Loucy (cell line): Measurements from ENCODE around the gene LRRC26.

ENCODE experiments used
- H2AFZ ChIP-seq: fragments of 200-600 bp; sonication (generic); 2 replicates; pipeline ENCODE4 v1.6.0; 2016; ENCODE audit warnings: antibody characterized with exemption, mild to moderate bottlenecking, low read length, moderate library complexity
- H3F3A ChIP-seq: fragments of 200-600 bp; 2 replicates; pipeline ENCODE4 v1.6.0; 2016; ENCODE audit warnings: antibody characterized with exemption, low read depth, mild to moderate bottlenecking
- H3K27me3 ChIP-seq: fragments of 200-600 bp; sonication (generic); 2 replicates; pipeline ENCODE4 v1.6.1; 2014; ENCODE audit warnings: low read length, mild to moderate bottlenecking; ENCODE audit not compliant: insufficient read depth, poor library complexity, severe bottlenecking
- H3K36me3 ChIP-seq: fragments of 200-600 bp; sonication (generic); 2 replicates; pipeline ENCODE4 v1.6.1; 2016; ENCODE audit warnings: low read length; ENCODE audit not compliant: insufficient read depth
- H3K4me1 ChIP-seq: fragments of 200-600 bp; sonication (generic); 2 replicates; pipeline ENCODE4 v1.5.1; 2014; ENCODE audit warnings: low read length, mild to moderate bottlenecking; ENCODE audit not compliant: insufficient read depth, poor library complexity, severe bottlenecking
- H3K4me2 ChIP-seq: fragments of 200-600 bp; sonication (generic); 2 replicates; pipeline ENCODE4 v1.6.0; 2014; ENCODE audit warnings: antibody characterized with exemption, low read length, low read depth, mild to moderate bottlenecking; ENCODE audit not compliant: poor library complexity, severe bottlenecking
- H3K4me3 ChIP-seq: fragments of 200-600 bp; sonication (generic); 2 replicates; pipeline ENCODE4 v1.5.1; 2014; ENCODE audit warnings: low read length, mild to moderate bottlenecking, mixed read lengths; ENCODE audit not compliant: poor library complexity, severe bottlenecking
- H3K79me2 ChIP-seq: fragments of 200-600 bp; sonication (generic); 2 replicates; pipeline ENCODE4 v1.6.1; 2014; ENCODE audit warnings: low read length; ENCODE audit not compliant: insufficient read depth
- H3K9ac ChIP-seq: fragments of 200-600 bp; sonication (generic); 2 replicates; pipeline ENCODE4 v1.6.0; 2014; ENCODE audit warnings: mild to moderate bottlenecking, low read depth, low read length, moderate library complexity; ENCODE audit not compliant: poor library complexity, severe bottlenecking
- H3K9me2 ChIP-seq: fragments of 200-600 bp; sonication (generic); replicated peaks from 2 replicates; pipeline ENCODE4 v1.6.1; 2016; ENCODE audit warnings: low read depth, low read length, mixed read lengths
- H3K9me3 ChIP-seq: fragments of 200-600 bp; sonication (generic); 2 replicates; pipeline ENCODE4 v1.6.1; 2014; ENCODE audit warnings: mild to moderate bottlenecking, antibody characterized with exemption, low read length, low read depth; ENCODE audit not compliant: insufficient read depth
- H4K20me1 ChIP-seq: fragments of 200-600 bp; sonication (generic); 2 replicates; pipeline ENCODE4 v1.6.0; 2014; ENCODE audit warnings: antibody characterized with exemption, low read length, mild to moderate bottlenecking; ENCODE audit not compliant: insufficient read depth, poor library complexity, severe bottlenecking
- EZH2phosphoT487 ChIP-seq: fragments of 200-600 bp; IDR thresholded peaks from 2 replicates; pipeline ENCODE4 v1.6.1; 2018; ENCODE audit warnings: antibody characterized with exemption, mild to moderate bottlenecking, moderate library complexity, borderline replicate concordance
- TF ChIP-seq, protein P1 (sequence below): fragments of 200-600 bp; sonication (generic); conservative IDR thresholded peaks from 2 replicates; pipeline ENCODE4 v1.5.1; 2014; ENCODE audit warnings: mild to moderate bottlenecking, antibody characterized with exemption, low read length

The LRRC26 gene

DNA sequence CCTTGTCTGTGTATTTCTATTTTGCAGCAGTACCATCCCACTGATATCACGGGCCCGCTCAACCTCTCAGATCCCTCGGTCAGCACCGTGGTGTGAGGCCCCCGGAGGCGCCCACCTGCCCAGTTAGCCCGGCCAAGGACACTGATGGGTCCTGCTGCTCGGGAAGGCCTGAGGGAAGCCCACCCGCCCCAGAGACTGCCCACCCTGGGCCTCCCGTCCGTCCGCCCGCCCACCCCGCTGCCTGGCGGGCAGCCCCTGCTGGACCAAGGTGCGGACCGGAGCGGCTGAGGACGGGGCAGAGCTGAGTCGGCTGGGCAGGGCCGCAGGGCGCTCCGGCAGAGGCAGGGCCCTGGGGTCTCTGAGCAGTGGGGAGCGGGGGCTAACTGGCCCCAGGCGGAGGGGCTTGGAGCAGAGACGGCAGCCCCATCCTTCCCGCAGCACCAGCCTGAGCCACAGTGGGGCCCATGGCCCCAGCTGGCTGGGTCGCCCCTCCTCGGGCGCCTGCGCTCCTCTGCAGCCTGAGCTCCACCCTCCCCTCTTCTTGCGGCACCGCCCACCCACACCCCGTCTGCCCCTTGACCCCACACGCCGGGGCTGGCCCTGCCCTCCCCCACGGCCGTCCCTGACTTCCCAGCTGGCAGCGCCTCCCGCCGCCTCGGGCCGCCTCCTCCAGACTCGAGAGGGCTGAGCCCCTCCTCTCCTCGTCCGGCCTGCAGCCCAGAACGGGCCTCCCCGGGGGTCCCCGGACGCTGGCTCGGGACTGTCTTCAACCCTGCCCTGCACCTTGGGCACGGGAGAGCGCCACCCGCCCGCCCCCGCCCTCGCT, 1.9 kb downstream of the LRRC26 start:
- peaks cover 8% of the 10 kb centered on the region for H3K4me1 ChIP-seq
- no peaks in the 10 kb centered on the region for H3K9me2 ChIP-seq
- peak overlapping the region; percentile 38 for H3K4me3 ChIP-seq
- H3K27me3 ChIP-seq = peaks cover 20% of the 10 kb centered on the region
- H3F3A ChIP-seq = no peaks in the 10 kb centered on the region
- H3K9me3 ChIP-seq = no peaks in the 10 kb centered on the region
- TF ChIP-seq, protein P1, sequence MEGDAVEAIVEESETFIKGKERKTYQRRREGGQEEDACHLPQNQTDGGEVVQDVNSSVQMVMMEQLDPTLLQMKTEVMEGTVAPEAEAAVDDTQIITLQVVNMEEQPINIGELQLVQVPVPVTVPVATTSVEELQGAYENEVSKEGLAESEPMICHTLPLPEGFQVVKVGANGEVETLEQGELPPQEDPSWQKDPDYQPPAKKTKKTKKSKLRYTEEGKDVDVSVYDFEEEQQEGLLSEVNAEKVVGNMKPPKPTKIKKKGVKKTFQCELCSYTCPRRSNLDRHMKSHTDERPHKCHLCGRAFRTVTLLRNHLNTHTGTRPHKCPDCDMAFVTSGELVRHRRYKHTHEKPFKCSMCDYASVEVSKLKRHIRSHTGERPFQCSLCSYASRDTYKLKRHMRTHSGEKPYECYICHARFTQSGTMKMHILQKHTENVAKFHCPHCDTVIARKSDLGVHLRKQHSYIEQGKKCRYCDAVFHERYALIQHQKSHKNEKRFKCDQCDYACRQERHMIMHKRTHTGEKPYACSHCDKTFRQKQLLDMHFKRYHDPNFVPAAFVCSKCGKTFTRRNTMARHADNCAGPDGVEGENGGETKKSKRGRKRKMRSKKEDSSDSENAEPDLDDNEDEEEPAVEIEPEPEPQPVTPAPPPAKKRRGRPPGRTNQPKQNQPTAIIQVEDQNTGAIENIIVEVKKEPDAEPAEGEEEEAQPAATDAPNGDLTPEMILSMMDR = no peak
- TF ChIP-seq EZH2phosphoT487 = no peak
- no peak overlapping the region for H3K9ac ChIP-seq
- H3K36me3 ChIP-seq = no peaks in the 10 kb centered on the region
- no peaks in the 10 kb centered on the region for H4K20me1 ChIP-seq
- no peaks in the 10 kb centered on the region for H3K79me2 ChIP-seq
- H3K4me2 ChIP-seq = peak overlapping the region; percentile 44
- H2AFZ ChIP-seq = no peak overlapping the region; the same call in 1 of the 2 replicates

DNA sequence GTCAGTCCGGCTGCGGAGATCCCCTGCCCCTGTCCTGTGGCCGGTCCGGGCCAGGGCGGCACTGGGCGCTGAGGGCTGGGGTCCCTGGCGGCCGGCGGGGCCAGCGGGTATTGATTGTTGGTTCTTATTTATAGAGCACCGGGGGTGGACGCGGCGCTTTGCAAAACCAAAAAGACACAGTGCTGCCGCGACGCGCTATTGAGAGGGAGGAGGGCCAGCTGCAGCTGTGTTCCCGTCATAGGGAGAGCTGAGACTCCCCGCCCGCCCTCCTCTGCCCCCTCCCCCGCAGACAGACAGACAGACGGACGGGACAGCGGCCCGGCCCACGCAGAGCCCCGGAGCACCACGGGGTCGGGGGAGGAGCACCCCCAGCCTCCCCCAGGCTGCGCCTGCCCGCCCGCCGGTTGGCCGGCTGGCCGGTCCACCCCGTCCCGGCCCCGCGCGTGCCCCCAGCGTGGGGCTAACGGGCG, 2.5 kb downstream of the LRRC26 start:
- H3K36me3 ChIP-seq = no peaks in the 10 kb centered on the region
- H3K4me2 ChIP-seq = no peak overlapping the region
- peaks cover 20% of the 10 kb centered on the region for H3K27me3 ChIP-seq
- H4K20me1 ChIP-seq = no peaks in the 10 kb centered on the region
- peaks cover 8% of the 10 kb centered on the region for H3K4me1 ChIP-seq
- no peaks in the 10 kb centered on the region for H3K9me3 ChIP-seq
- H3K4me3 ChIP-seq = no peak overlapping the region
- H3F3A ChIP-seq = no peaks in the 10 kb centered on the region
- H3K79me2 ChIP-seq = no peaks in the 10 kb centered on the region
- no peaks in the 10 kb centered on the region for H3K9me2 ChIP-seq
- no peak overlapping the region for H2AFZ ChIP-seq
- no peak overlapping the region for H3K9ac ChIP-seq
- TF ChIP-seq EZH2phosphoT487 = no peak

DNA sequence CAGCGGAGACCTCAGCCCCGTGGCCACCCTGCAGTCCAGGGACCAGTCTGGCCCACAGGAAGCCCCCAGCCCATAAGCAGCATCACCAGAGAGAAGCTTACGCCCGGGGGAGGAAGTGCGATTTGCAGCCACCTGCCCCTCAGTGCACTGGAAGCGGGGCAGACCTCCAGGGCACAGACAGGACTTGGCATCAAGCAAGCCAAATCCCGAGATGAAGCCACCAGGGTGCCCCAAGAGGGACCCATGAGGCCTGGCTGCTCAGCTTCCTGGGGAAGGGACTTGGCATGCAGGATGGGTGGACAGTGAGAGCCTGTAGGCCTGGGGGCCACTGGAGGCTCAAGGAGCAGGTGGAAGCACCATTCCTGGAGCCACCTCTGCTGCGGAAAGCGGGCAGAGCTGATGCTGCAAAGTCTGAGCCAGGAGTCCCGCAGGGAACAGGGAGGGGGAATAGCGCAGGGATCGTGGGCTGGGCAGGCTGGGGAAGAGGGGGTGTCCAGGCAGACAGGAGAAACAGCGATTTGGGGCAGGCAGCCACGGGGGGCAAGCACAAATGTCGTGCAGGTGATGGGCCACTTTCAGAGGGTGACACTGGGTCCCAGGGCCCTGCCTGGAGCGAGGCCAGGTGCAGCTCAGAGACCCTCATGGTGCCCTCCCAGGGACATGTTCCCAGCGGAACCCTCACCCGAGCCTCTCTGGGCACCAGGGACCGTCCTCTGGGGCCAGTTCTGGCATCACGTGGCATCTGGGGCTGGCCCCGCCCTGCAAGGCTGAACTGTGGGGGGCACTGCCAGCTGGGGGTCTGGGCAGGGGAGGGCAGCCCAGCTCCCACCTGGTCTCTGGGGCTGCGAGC, 3.2 kb downstream of the LRRC26 start:
- H3K9me2 ChIP-seq = no peaks in the 10 kb centered on the region
- H3K9me3 ChIP-seq = no peaks in the 10 kb centered on the region
- peaks cover 8% of the 10 kb centered on the region for H3K4me1 ChIP-seq
- no peaks in the 10 kb centered on the region for H4K20me1 ChIP-seq
- no peak overlapping the region for H3K4me3 ChIP-seq
- H2AFZ ChIP-seq = no peak overlapping the region
- no peak overlapping the region for H3K4me2 ChIP-seq
- no peak overlapping the region for H3K9ac ChIP-seq
- TF ChIP-seq EZH2phosphoT487 = no peak
- TF ChIP-seq, protein P1 = no peak
- H3F3A ChIP-seq = no peaks in the 10 kb centered on the region
- no peaks in the 10 kb centered on the region for H3K36me3 ChIP-seq
- no peaks in the 10 kb centered on the region for H3K79me2 ChIP-seq
- H3K27me3 ChIP-seq = peaks cover 20% of the 10 kb centered on the region
